Myocyte (in vitro differentiated cells): ENCODE results near the gene TCEAL5. TPM values are rescaled to one million over a fixed set of nuclear protein-coding genes. Genes with fewer than 3 reads are reported as not detected.
"Not testable (repeated sequence)": the region's sequence is repeated elsewhere in the genome, so short reads cannot be mapped to it uniquely, and the experiment has no call there.

Source experiments
- DNase-seq: peaks from one replicate; pipeline ENCODE4 v3.0.0-alpha.2; 2012; ENCODE audit warnings: low read depth
- total RNA-seq: library from RNA; depleted of rRNA; stranded (reverse); fragments of >200 nt; gene quantifications from 2 replicates; pipeline ENCODE4 v1.2.3, GENCODE V29; 2014

Gene TCEAL5
- total RNA-seq, 1 donor from 2014 or later, result not detected

DNA sequence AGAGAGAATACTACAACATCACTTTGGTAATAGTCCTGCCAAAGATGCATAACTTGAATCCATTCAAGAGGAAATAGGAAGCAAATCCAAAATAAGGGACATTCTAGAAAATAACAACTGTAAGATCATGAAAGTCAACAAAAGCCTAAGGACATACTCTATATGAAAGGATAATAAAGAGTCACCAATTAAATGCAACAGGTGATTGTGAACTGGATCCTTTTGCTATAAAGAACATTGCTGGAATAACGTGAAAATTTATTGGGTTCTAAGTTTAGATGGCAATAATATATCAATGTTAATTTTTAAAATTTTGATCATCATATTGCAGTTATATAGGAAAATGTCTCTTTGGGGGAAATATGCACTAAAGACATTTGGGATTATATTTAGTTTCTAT is 41.7 kb downstream of the TCEAL5 start:
- DNase-seq, result no peak

DNA sequence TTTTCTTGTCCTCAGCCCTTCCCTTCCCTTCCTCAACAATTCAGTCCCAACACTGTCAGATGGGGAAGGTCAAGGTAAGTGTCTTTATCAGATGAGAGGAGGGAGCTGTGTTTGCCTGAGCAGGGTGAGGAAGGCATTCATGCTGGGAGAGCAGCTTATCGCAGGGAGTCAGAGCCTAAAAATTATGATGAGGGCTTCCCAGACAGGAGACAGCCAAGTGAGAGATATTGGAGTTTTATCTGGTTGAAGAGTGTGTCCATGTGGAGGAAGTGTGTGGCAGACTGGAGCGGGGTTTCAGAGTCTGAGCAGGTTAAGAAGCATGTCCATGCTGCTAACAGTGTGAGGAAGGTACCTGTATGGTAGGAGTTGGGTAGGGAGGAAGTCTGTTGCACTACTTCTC is 43.3 kb downstream of the TCEAL5 start:
- DNase-seq, result no peak

DNA sequence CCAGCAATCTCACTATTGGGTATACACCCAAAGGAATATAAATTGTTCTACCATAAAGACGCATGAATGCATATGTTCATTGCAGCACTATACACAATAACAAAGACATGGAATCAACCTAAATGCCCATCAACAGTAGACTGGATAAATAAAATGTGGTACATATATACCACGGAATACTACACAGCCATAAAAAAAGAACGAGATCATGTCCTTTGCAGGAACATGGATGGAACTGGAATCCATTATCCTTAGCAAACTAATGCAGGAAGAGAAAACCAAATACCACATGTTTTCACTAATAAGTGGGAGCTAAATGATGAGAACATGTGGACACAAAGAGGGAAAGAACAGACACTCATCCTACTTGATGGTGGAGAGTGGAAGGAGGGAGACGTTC is 50.6 kb downstream of the TCEAL5 start:
- DNase-seq, result not testable (repeated sequence)

Other genes starting within 250 kb of the TCEAL5 start
- 1.3 and 1.7 TPM in 2 replicates for gene BEX1, start 212.6 kb downstream of the TCEAL5 start, total RNA-seq
- 0.26 and 0.75 TPM in 2 replicates for gene NXF3, start 183.6 kb downstream of the TCEAL5 start, total RNA-seq
- gene BEX4, start 61.6 kb downstream of the TCEAL5 start, total RNA-seq, result 3.1 and 3.2 TPM in 2 replicates
- gene TCEAL8, start 21.6 kb downstream of the TCEAL5 start, total RNA-seq, result 119 and 141 TPM in 2 replicates
- gene BEX2, start 34.2 kb upstream of the TCEAL5 start, total RNA-seq, result 6.5 and 11.7 TPM in 2 replicates
- gene TCEAL7, start 53.5 kb upstream of the TCEAL5 start, total RNA-seq, result 54.0 and 66.3 TPM in 2 replicates
- 158 and 197 TPM in 2 replicates for gene TCEAL9, start 79.8 kb upstream of the TCEAL5 start, total RNA-seq
- 211 TPM in 2 replicates for gene BEX3, start 99.8 kb upstream of the TCEAL5 start, total RNA-seq
- gene RAB40A, start 242.7 kb upstream of the TCEAL5 start, total RNA-seq, result 0.26 and 0.32 TPM in 2 replicates